ENCODE data around the gene VSX2. TPM values are rescaled to one million over a fixed set of nuclear protein-coding genes. Genes with fewer than 3 reads are reported as not detected.

VSX2 gene
- total RNA-seq, 1 donor from 2014 or later: not detected

DNA sequence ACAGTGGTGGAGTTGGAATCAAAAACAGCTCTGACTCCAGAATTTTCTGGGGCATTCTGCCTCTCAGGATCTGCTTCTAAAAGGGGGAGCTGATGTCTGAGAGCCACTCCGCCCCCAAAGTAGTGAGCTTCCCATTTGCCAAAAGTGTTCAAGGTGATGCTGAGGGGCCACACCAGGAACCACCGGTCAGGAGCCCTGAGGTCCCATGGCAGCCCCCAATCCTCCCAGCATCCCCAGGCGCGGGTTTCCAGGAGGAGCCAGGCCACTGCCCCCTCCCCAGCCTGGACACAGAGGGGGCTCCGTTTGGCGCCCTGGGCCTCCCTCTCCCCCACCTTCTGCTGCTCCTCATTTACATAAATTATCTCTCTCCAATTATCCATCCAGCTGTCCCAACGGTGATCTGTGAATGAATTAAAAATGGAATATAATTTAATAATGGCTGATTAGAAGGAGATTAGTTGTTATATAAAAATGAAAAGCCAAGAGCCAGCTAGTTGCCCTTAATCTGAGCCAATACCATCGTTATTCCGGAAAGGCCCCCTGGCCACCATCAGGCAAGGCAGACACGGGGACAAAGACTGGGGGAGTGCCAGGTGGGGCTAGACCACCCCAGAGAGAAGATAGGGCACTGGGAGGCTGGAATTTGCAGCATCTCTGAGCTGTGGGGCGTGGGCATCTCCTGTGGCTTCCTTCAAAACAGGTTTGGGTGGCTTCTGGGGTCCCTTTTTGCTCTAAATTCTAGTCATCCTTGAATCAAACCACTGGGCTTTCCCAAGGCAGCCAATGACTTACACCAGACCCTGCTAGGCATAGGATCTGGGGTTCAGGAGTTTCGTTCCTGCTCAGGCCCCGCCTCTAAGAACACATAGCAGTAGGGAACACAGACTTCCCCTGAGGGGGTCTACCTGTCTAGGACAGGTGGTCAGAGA is 19.7 kb upstream of the VSX2 start:
- H3K4me3 ChIP-seq: no peak overlapping the region
- peaks cover 94% of the 10 kb centered on the region for H3K27me3 ChIP-seq (ENCODE audit: low read depth)
- peaks cover 13% of the 10 kb centered on the region for H3K4me1 ChIP-seq
- intact Hi-C loops (cut with micrococcal nuclease): no loop called here
- no peak for DNase-seq
- H3K9me3 ChIP-seq (replicated peaks): no peaks in the 10 kb centered on the region
- no peak overlapping the region for H3K27ac ChIP-seq (replicated peaks)
- TF ChIP-seq, protein P1, sequence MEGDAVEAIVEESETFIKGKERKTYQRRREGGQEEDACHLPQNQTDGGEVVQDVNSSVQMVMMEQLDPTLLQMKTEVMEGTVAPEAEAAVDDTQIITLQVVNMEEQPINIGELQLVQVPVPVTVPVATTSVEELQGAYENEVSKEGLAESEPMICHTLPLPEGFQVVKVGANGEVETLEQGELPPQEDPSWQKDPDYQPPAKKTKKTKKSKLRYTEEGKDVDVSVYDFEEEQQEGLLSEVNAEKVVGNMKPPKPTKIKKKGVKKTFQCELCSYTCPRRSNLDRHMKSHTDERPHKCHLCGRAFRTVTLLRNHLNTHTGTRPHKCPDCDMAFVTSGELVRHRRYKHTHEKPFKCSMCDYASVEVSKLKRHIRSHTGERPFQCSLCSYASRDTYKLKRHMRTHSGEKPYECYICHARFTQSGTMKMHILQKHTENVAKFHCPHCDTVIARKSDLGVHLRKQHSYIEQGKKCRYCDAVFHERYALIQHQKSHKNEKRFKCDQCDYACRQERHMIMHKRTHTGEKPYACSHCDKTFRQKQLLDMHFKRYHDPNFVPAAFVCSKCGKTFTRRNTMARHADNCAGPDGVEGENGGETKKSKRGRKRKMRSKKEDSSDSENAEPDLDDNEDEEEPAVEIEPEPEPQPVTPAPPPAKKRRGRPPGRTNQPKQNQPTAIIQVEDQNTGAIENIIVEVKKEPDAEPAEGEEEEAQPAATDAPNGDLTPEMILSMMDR (IDR thresholded peaks at IDR 0.05; ENCODE audit: borderline replicate concordance): no peak
- H3K36me3 ChIP-seq: no peaks in the 10 kb centered on the region

DNA sequence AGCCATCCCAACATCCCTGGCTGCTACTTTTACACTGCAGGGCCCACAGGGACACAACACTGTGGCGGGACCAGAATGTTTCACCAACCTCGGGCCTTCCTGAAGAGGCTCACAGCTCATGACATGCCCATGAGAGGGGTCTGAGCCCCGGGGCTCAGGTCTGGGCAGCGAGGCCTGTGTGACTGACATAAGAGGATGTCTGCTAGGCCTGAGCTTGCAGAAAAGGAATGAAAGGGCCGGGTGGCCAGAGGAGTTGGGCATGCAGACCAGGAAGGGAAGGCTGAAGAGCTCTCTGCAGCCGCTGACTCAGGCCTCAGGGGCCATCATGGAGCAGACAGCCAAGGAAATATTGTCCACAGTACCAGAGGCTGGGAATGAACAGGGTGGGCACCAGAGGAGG is 18.3 kb upstream of the VSX2 start:
- TF ChIP-seq, protein P1 (IDR thresholded peaks at IDR 0.05; ENCODE audit: borderline replicate concordance): no peak
- Histone ChIP-seq H3K27ac (replicated peaks) (no peak overlapping the region), H3K9me3 (replicated peaks) (no peaks in the 10 kb centered on the region), H3K4me3 (no peak overlapping the region), H3K27me3 (ENCODE audit: low read depth) (peaks cover 96% of the 10 kb centered on the region), H3K4me1 (peaks cover 13% of the 10 kb centered on the region), H3K36me3 (no peaks in the 10 kb centered on the region)
- intact Hi-C loops (cut with micrococcal nuclease): no loop called here
- DNase-seq: no peak

DNA sequence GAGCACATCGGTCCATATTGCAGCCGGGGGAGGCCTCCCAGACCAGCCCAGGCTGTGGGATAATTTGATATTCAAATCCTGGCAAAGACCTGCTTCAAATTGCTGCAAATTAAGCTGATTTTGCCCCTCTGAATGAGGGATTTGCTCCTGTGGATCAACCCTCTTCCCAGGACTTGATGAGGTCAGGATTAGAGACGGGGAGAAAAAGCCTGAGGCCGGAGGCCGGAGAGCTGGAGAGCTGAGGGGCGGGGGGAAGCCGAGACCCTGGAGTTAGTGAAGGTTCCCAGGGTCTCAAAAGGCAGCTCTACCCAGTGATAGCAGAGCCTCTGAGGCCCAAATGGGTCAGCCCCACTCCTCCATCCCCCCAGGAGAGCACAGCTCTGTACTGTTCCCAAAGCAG is 17.5 kb upstream of the VSX2 start:
- Histone ChIP-seq H3K9me3 (replicated peaks) (no peaks in the 10 kb centered on the region), H3K36me3 (no peaks in the 10 kb centered on the region), H3K27ac (replicated peaks) (no peak overlapping the region), H3K4me3 (no peak overlapping the region), H3K27me3 (ENCODE audit: low read depth) (peaks cover 92% of the 10 kb centered on the region), H3K4me1 (peaks cover 13% of the 10 kb centered on the region)
- intact Hi-C loops (cut with micrococcal nuclease): no loop called here
- no peak for DNase-seq
- TF ChIP-seq, protein P1 (IDR thresholded peaks at IDR 0.05; ENCODE audit: borderline replicate concordance): no peak

DNA sequence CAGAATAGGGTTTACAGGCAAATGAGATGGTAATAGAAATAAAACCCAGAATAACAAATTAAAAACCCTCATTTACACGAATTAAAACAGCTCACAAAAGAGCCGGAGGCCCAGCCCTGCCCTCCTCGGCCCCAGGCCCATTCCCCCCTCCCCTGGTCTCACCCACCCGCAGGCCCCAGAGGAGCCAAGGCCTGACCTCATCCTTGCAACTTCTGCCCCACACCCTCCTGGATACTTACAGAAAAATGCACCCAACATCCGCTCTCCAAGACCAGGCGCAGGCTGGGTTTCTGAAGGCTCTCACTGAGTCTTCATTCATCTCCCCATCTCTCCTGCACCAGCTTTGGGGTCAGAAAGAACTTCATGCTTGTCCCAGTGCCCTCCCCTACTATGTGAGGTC is 16.2 kb upstream of the VSX2 start:
- H3K36me3 ChIP-seq: no peaks in the 10 kb centered on the region
- peaks cover 6% of the 10 kb centered on the region for H3K4me1 ChIP-seq
- TF ChIP-seq, protein P1 (IDR thresholded peaks at IDR 0.05; ENCODE audit: borderline replicate concordance): no peak
- intact Hi-C loops (cut with micrococcal nuclease): no loop called here
- no peak overlapping the region for H3K27ac ChIP-seq (replicated peaks)
- DNase-seq: no peak
- peaks cover 89% of the 10 kb centered on the region for H3K27me3 ChIP-seq (ENCODE audit: low read depth)
- H3K9me3 ChIP-seq (replicated peaks): no peaks in the 10 kb centered on the region
- no peak overlapping the region for H3K4me3 ChIP-seq

DNA sequence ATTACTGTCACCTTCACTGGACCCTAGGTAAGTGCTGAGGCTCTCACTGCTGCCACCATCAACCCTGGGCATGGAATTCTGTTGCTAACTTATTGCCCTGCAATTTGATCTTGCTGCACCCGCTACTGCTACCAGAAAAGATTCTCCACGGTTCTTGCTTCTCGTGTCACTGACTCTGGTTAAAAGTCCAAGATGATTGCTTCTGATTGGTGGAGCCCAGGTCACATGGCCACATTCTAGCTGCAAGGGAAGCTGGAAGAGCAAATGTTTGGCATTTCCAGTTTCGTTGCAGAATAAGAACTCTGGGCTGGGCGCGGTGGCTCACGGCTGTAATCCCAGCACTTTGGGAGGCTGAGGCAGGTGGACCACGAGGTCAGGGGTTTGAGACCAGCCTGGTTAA is 7.5 kb upstream of the VSX2 start:
- intact Hi-C loops (cut with micrococcal nuclease): no loop called here
- no peak overlapping the region for H3K4me3 ChIP-seq
- peaks cover 85% of the 10 kb centered on the region for H3K27me3 ChIP-seq (ENCODE audit: low read depth)
- H3K9me3 ChIP-seq (replicated peaks): peaks cover 21% of the 10 kb centered on the region
- no peak for DNase-seq
- H3K4me1 ChIP-seq: no peaks in the 10 kb centered on the region
- H3K27ac ChIP-seq (replicated peaks): no peak overlapping the region
- TF ChIP-seq, protein P1 (IDR thresholded peaks at IDR 0.05; ENCODE audit: borderline replicate concordance): no peak
- H3K36me3 ChIP-seq: no peaks in the 10 kb centered on the region
